Thyroid gland (tissue), 4 donors: ENCODE measurements around the gene TMC3. TPM values are rescaled to one million over a fixed set of nuclear protein-coding genes. Genes with fewer than 3 reads are reported as not detected.

Experiments
- DNase-seq, 2 donors: peaks; one replicate each; pipeline ENCODE4 v3.0.0-alpha.2; 2019
- H3K27ac ChIP-seq, 3 donors: fragments of 200-600 bp; sonication (generic); 1 replicate in 2 of 3; 2 replicates in 1 of 3; pipeline ENCODE4 v1.5.1; 2016 to 2019; ENCODE audit warnings: mild to moderate bottlenecking in 1 of 3, moderate library complexity in 1 of 3
- H3K27me3 ChIP-seq: fragments of 200-600 bp; sonication (generic); one replicate; pipeline ENCODE4 v1.5.1; 2019
- H3K36me3 ChIP-seq, 2 donors: fragments of 200-600 bp; sonication (generic); one replicate each; pipeline ENCODE4 v1.5.1; 2016 to 2019
- H3K4me1 ChIP-seq, 2 donors: fragments of 200-600 bp; sonication (generic); one replicate each; pipeline ENCODE4 v1.5.1; 2017 to 2019
- H3K4me3 ChIP-seq, 3 donors: fragments of 200-600 bp; sonication (generic); replicated peaks in 1 of 3; 1 replicate in 2 of 3; 2 replicates in 1 of 3; pipeline ENCODE4 v1.5.1; 2016; ENCODE audit warnings: mild to moderate bottlenecking in 1 of 3
- H3K9me3 ChIP-seq: fragments of 200-600 bp; sonication (generic); one replicate; pipeline ENCODE4 v1.5.1; 2017
- CTCF ChIP-seq, 6 experiments: fragments of 200-600 bp in 3 of 6; fragments of 450-650 bp in 3 of 6; sonication (generic) in 3 of 6; IDR thresholded peaks; one replicate each; pipeline ENCODE4 v1.5.1; 2016 to 2019; ENCODE audit warnings: antibody characterized with exemption in 6 of 6, mild to moderate bottlenecking in 2 of 6, inconsistent platforms in 1 of 6, moderate library complexity in 1 of 6
- POLR2A ChIP-seq, 2 donors: fragments of 450-650 bp; IDR thresholded peaks; one replicate each; pipeline ENCODE4 v1.6.1; 2017; ENCODE audit warnings: antibody characterized with exemption in 2 of 2, mild to moderate bottlenecking in 2 of 2, moderate library complexity in 1 of 2
- WGBS, 2 donors: methylation state at CpG; one replicate each; pipeline ENCODE4 v1.1.5; 2017; 5-methylcytosine and 5-hydroxymethylcytosine counted together
- intact Hi-C: fragments of 100-400 bp; cut with DNase I; formaldehyde crosslinking; loops from one replicate; pipeline ENCODE4 v1.15.1; 2023
- total RNA-seq, 4 donors: library from RNA; depleted of rRNA; stranded (reverse); fragments of >200 nt; gene quantifications; one replicate each; pipeline ENCODE4 v1.2.3, GENCODE V29; 2016

Gene TMC3
- total RNA-seq, 4 donors from 2014 or later = 0.33 to 0.40 (median 0.34) TPM; not detected in 1

GRCh38 chr15:81361891-81362290 is 12.1 kb downstream of the TMC3 start:
- Histone ChIP-seq H3K9me3 (no peaks in the 10 kb centered on the region), H3K36me3 (no peaks in the 10 kb centered on the region), H3K4me1 (no peaks in the 10 kb centered on the region), H3K27me3 (no peaks in the 10 kb centered on the region), H3K4me3 (no peak overlapping the region), H3K27ac (no peak overlapping the region)
- TF ChIP-seq CTCF (IDR thresholded peaks at IDR 0.05) (no peak), POLR2A (IDR thresholded peaks at IDR 0.05) (no peak)
- no peak for DNase-seq
- WGBS, 2 donors = 95 to 97% methylated on average over 7 of the region's 7 CpGs
- intact Hi-C loops = no loop called here

GRCh38 chr15:81360491-81360890 is 13.5 kb downstream of the TMC3 start:
- 92 to 96% methylated on average over 5 of the region's 5 CpGs for WGBS, 2 donors
- Histone ChIP-seq H3K27ac (no peak overlapping the region), H3K4me1 (no peaks in the 10 kb centered on the region), H3K27me3 (no peaks in the 10 kb centered on the region), H3K36me3 (no peaks in the 10 kb centered on the region), H3K9me3 (no peaks in the 10 kb centered on the region), H3K4me3 (no peak overlapping the region)
- intact Hi-C loops = no loop called here
- no peak for TF ChIP-seq CTCF (IDR thresholded peaks at IDR 0.05)
- no peak for TF ChIP-seq POLR2A (IDR thresholded peaks at IDR 0.05)
- DNase-seq = no peak

GRCh38 chr15:81358248-81358647 is 15.8 kb downstream of the TMC3 start:
- no peak overlapping the region for H3K4me3 ChIP-seq
- no peaks in the 10 kb centered on the region for H3K27me3 ChIP-seq
- H3K36me3 ChIP-seq = no peaks in the 10 kb centered on the region
- TF ChIP-seq CTCF (IDR thresholded peaks at IDR 0.05) = no peak
- TF ChIP-seq POLR2A (IDR thresholded peaks at IDR 0.05) = no peak
- H3K27ac ChIP-seq = no peak overlapping the region
- 88 to 89% methylated on average over 6 of the region's 6 CpGs for WGBS, 2 donors
- no peaks in the 10 kb centered on the region for H3K9me3 ChIP-seq
- no peaks in the 10 kb centered on the region for H3K4me1 ChIP-seq
- DNase-seq = no peak
- intact Hi-C loops = no loop called here

- Histone ChIP-seq H3K4me3 (no peak overlapping the region), H3K4me1 (no peaks in the 10 kb centered on the region), H3K9me3 (no peaks in the 10 kb centered on the region), H3K36me3 (no peaks in the 10 kb centered on the region), H3K27me3 (no peaks in the 10 kb centered on the region), H3K27ac (no peak overlapping the region)
- no peak for TF ChIP-seq POLR2A (IDR thresholded peaks at IDR 0.05)
- TF ChIP-seq CTCF (IDR thresholded peaks at IDR 0.05) = no peak
- 85 to 89% methylated on average over 6 of the region's 6 CpGs for WGBS, 2 donors
- DNase-seq = no peak
- intact Hi-C loops = no loop called here
These were observed 16.8 kb downstream of the TMC3 start for GRCh38 chr15:81357180-81357686.

GRCh38 chr15:81356252-81356651 is 17.8 kb downstream of the TMC3 start:
- H3K27me3 ChIP-seq = no peaks in the 10 kb centered on the region
- no peak for DNase-seq

More at GRCh38 chr15:81356252-81356651, 17.8 kb downstream of the TMC3 start:
- H3K4me1 ChIP-seq = no peaks in the 10 kb centered on the region
- 81 to 90% methylated on average over 5 of the region's 5 CpGs for WGBS, 2 donors
- no peak overlapping the region for H3K27ac ChIP-seq
- H3K4me3 ChIP-seq = no peak overlapping the region
- intact Hi-C loops = no loop called here
- H3K36me3 ChIP-seq = no peaks in the 10 kb centered on the region
- no peak for TF ChIP-seq POLR2A (IDR thresholded peaks at IDR 0.05)
- no peak for TF ChIP-seq CTCF (IDR thresholded peaks at IDR 0.05)
- no peaks in the 10 kb centered on the region for H3K9me3 ChIP-seq
